GM06990 (cell line): ENCODE measurements around the gene DTNA.

Experiments used
- DNase-seq: peaks from one replicate; pipeline ENCODE4 v3.0.0-alpha.2; 2011; ENCODE audit not compliant: insufficient read length; ENCODE audit errors: extremely low read depth
- H3K27me3 ChIP-seq: replicated peaks from 2 replicates; pipeline ENCODE4 v1.6.0; 2011; ENCODE audit warnings: low read length; ENCODE audit not compliant: control insufficient read depth, insufficient read depth
- H3K36me3 ChIP-seq: 2 replicates; pipeline ENCODE4 v1.5.1; 2011; ENCODE audit warnings: low read length; ENCODE audit not compliant: control insufficient read depth, insufficient read depth
- H3K4me3 ChIP-seq: replicated peaks from 2 replicates; pipeline ENCODE4 v1.5.1; 2011; ENCODE audit warnings: low read depth, mild to moderate bottlenecking, control low read depth, low read length
- TF ChIP-seq, protein P1 (sequence below): IDR thresholded peaks from 2 replicates; pipeline ENCODE4 v1.5.1; 2011; ENCODE audit warnings: low read length, control low read depth, mild to moderate bottlenecking, inconsistent platforms; ENCODE audit not compliant: insufficient read depth, poor library complexity, severe bottlenecking

DTNA gene

DNA sequence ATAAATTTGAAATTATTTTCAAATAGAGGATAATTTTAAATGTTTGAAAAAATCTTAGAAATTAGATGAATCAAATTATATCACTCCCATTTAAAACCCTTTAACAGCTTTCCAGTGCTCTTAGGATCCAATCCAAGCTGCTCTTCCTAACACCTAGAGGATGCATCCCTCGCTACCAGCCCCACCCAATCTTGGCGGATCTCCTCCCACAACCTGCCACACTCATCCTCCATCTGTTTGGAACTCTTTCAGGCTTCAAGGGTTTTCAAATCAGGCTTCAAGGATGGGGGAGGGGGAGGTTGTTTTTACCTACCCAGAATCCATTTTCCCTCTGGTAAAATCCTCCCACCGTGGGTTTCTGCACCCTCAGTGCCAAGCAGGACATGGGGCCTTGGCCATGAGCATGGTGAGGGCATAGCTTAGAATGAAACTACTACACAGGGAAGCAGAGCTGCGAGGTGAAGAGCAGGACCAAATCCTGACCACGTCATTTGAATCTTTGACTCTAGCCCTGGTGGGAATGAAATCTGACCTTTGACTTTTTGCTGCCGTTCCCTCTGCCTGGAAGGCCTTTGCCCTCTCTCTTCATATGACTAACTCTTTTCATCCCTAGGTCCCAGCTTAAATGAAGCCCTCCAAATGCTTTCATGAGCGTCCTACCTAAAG lies 218.1 kb downstream of the DTNA start:
- DNase-seq: no peak
- TF ChIP-seq, protein P1, sequence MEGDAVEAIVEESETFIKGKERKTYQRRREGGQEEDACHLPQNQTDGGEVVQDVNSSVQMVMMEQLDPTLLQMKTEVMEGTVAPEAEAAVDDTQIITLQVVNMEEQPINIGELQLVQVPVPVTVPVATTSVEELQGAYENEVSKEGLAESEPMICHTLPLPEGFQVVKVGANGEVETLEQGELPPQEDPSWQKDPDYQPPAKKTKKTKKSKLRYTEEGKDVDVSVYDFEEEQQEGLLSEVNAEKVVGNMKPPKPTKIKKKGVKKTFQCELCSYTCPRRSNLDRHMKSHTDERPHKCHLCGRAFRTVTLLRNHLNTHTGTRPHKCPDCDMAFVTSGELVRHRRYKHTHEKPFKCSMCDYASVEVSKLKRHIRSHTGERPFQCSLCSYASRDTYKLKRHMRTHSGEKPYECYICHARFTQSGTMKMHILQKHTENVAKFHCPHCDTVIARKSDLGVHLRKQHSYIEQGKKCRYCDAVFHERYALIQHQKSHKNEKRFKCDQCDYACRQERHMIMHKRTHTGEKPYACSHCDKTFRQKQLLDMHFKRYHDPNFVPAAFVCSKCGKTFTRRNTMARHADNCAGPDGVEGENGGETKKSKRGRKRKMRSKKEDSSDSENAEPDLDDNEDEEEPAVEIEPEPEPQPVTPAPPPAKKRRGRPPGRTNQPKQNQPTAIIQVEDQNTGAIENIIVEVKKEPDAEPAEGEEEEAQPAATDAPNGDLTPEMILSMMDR: no peak

DNA sequence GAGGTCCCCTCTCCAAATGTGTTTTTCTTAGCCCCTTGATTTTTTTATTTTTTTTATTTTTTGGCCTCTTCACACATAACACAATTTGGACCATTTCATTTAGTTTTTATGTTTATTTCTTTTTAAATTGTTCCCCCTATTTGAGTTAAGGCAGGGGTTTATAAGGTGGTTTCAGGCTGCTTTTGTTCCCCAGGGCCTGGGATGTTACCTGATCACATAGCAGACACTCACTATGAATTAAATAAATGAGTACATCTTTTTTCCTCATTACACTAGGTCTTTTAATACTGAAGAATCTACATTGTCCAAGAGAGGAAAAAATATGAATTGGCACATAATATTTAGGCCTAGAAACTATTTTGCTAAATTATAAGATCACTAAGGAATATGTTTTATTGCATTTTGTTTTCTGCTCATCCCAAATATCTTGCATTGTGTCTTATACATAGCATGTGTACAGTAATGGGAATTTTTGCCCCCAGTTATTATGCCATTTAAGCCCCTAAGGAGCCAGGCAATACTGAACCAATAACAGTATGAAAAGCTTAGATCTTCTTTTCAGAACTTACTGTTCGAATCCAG lies 218.7 kb downstream of the DTNA start:
- TF ChIP-seq, protein P1: no peak
- H3K36me3 ChIP-seq: no peaks in the 10 kb centered on the region
- no peak overlapping the region for H3K4me3 ChIP-seq
- no peaks in the 10 kb centered on the region for H3K27me3 ChIP-seq
- no peak for DNase-seq

More for the DNA sequence above, 218.1 kb downstream of the DTNA start:
- H3K4me3 ChIP-seq: no peak overlapping the region
- H3K36me3 ChIP-seq: no peaks in the 10 kb centered on the region
- no peaks in the 10 kb centered on the region for H3K27me3 ChIP-seq

DNA sequence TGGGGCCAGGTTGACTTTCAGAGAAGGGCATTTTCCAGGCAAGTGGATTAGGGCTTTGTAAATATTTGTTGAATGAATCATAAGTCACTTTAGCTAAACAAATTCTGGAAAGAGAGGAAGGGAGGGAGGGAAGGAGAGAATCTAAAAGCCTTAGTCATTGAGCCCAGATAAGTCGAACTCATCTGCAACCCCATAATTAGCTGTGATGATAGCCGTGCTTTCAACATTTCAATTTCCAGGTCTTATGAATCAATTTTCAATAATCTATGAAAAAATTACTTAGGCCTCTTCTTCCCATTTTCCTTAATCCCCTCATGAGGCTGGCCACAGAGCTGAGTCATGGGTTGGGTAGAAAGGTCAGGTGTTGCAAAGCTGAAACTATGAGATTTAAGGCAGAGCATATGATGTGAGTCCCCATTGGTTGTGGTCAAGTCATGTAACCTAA lies 219.3 kb downstream of the DTNA start:
- no peak for DNase-seq
- TF ChIP-seq, protein P1: no peak
- H3K36me3 ChIP-seq: no peaks in the 10 kb centered on the region
- no peak overlapping the region for H3K4me3 ChIP-seq
- no peaks in the 10 kb centered on the region for H3K27me3 ChIP-seq

DNA sequence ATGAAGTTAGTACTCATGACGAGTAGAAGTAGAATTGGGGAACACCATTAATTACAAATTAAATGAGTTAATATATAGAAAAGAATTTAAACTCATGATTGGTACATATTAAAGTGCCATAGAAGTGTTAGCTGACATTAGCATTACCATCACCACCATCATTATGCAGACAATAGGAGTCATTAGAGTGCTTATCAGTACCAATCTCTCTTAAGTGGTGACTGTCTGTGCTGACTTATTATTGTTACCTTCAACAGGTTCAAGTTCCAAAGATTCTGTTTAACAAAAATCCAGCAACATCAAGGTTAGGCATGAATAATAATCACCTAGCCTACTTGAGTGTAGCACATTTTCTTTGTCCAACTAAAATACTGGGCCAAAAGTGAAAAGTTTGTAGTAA lies 222.3 kb downstream of the DTNA start:
- TF ChIP-seq, protein P1: no peak
- H3K4me3 ChIP-seq: no peak overlapping the region
- no peaks in the 10 kb centered on the region for H3K27me3 ChIP-seq

DNA sequence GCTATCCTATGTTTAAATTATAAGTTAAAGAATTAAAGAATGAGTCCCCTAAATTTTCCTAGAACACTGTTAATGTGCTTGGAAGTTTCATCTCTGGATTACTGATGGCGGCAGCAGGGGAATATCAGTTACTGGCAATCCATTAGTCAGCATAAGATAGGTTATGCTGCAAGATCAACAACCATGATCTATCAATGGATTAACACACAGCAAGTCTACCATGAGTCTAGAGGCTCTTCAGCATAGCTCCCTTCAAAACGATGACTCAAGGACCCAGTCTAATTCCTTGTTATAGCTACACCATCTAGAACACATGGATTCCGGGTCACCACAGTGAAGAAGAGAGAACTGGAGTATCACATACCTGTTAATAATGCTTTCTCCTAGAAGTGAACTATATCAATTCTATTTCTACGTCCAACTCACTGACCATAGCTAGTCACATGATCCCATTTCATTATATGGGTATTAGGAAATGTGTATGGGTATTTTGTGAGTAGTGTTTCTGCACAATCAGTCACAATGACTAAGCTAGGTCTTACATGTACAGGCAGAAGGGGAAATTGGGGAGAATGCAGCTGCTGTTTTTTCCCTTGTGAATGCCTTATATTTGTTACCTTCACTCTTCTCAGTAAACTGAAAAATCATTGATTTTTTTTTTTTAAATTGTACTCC lies 222.8 kb downstream of the DTNA start:
- Histone ChIP-seq H3K4me3 (no peak overlapping the region), H3K36me3 (no peaks in the 10 kb centered on the region), H3K27me3 (no peaks in the 10 kb centered on the region)
- no peak for DNase-seq
- TF ChIP-seq, protein P1: no peak

More for the DNA sequence above, 222.3 kb downstream of the DTNA start:
- no peak for DNase-seq
- no peaks in the 10 kb centered on the region for H3K36me3 ChIP-seq
